ENCODE data around the gene TMC6. TPM values are rescaled to one million over a fixed set of nuclear protein-coding genes. Genes with fewer than 3 reads are reported as not detected.

TMC6 gene, protein sequence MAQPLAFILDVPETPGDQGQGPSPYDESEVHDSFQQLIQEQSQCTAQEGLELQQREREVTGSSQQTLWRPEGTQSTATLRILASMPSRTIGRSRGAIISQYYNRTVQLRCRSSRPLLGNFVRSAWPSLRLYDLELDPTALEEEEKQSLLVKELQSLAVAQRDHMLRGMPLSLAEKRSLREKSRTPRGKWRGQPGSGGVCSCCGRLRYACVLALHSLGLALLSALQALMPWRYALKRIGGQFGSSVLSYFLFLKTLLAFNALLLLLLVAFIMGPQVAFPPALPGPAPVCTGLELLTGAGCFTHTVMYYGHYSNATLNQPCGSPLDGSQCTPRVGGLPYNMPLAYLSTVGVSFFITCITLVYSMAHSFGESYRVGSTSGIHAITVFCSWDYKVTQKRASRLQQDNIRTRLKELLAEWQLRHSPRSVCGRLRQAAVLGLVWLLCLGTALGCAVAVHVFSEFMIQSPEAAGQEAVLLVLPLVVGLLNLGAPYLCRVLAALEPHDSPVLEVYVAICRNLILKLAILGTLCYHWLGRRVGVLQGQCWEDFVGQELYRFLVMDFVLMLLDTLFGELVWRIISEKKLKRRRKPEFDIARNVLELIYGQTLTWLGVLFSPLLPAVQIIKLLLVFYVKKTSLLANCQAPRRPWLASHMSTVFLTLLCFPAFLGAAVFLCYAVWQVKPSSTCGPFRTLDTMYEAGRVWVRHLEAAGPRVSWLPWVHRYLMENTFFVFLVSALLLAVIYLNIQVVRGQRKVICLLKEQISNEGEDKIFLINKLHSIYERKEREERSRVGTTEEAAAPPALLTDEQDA
- polyA plus RNA-seq: 20.1 to 50.0 TPM (median 20.4 TPM) in 3 replicates
- 17.5 TPM for polyA plus RNA-seq (2011; ENCODE audit: low read depth)
- polyA plus RNA-seq (2011; cell fraction: cytosol; rRNA removed): 11.0 and 25.5 TPM in 2 replicates
- 73.2 and 118 TPM in 2 replicates for polyA plus RNA-seq (2011; cell fraction: nucleus; rRNA removed)
- 36.3 and 44.3 TPM in 2 replicates for polyA plus RNA-seq (2012; ENCODE audit: low replicate concordance)
- polyA minus RNA-seq: 19.6 to 37.4 TPM (median 34.6 TPM) in 3 replicates
- 53.3 TPM for polyA minus RNA-seq (2011; cell fraction: cytosol; rRNA and poly(A)+ RNA removed)
- 65.0 and 76.0 TPM in 2 replicates for polyA minus RNA-seq (2011; cell fraction: nucleus; rRNA and poly(A)+ RNA removed)

DNA sequence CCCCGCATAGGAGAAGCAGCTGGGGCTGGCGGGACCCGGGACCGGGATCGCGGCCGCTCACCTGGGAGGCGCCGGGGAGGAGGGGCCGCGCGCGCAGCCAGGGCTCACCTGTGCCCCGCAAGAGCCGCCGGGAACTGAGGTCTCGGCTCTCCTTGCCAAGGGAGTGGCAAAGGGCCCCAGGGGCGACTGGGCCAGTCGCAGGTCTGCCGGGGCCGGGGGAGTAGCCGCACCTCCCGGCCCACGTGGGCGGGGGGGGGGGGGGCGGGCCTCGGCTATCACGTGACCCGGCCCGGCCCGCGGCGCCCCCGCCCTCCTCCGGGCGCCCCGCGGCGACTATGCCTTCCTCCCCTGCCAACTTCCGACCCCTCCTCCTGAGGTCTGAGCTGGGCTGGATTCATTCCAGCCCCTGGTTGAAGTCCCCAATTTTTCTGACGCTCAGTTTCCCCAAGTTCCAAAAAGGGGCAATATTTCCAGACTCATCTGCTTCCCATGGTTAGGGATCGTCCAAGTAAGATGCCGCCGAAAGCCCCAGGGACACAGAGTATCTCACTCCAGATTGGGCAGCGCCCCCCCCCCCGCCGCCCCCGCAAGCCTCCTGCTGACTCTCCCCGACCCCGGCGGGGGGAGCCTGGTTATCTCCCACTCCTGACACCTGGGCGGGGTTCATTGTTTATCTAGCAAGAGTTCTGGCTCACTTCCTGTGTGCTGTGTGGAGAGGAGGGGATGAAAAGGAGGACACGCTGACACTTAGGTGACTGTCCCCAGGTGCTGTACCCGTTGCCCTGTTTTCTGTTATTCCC lies at the start of gene TMC6:
TSS of gene TMC6 (minus strand) at position 205 of the 800 bp plus-strand sequence. CDS start 1,923 bp downstream, outside the sequence.
- H3K4me1 ChIP-seq (ENCODE audit: control insufficient read depth, extremely low read depth, insufficient read depth, low read length): peaks cover 16% of the 10 kb centered on the region
- peaks cover 20% of the 10 kb centered on the region for H3K27me3 ChIP-seq (ENCODE audit: control insufficient read depth, extremely low read depth, insufficient read depth, low read length)
- H3K79me2 ChIP-seq (ENCODE audit: control insufficient read depth, insufficient read depth, low read length): peaks cover 4% of the 10 kb centered on the region
- H4K20me1 ChIP-seq (ENCODE audit: control insufficient read depth, extremely low read depth, insufficient read depth, low read length): no peaks in the 10 kb centered on the region
- DNase-seq (ENCODE audit: low read depth, low spot score): no peak
- peak within 1 kb of the TSS; percentile 47 for H3K27ac ChIP-seq (ENCODE audit: control insufficient read depth, insufficient read depth, low read length)
- peak within 1 kb of the TSS; percentile 84 for H3K9ac ChIP-seq (ENCODE audit: control insufficient read depth, extremely low read depth, insufficient read depth, low read length)
- no peaks in the 10 kb centered on the region for H3K9me3 ChIP-seq (ENCODE audit: control insufficient read depth, low read depth, low read length)
- peaks cover 3 to 8% of the 10 kb centered on the region in 2 experiments for H3K36me3 ChIP-seq (ENCODE audit: control insufficient read depth in 2 of 2, extremely low read depth in 1 of 2, insufficient read depth in 2 of 2, low read length in 2 of 2)
- peak within 1 kb of the TSS; percentile 85 for H3K4me2 ChIP-seq (ENCODE audit: control insufficient read depth, extremely low read depth, insufficient read depth, low read depth, low read length)
- no peak for TF ChIP-seq EZH2 (IDR thresholded peaks at IDR 0.05; ENCODE audit: low read length)
- TF ChIP-seq, protein P1, sequence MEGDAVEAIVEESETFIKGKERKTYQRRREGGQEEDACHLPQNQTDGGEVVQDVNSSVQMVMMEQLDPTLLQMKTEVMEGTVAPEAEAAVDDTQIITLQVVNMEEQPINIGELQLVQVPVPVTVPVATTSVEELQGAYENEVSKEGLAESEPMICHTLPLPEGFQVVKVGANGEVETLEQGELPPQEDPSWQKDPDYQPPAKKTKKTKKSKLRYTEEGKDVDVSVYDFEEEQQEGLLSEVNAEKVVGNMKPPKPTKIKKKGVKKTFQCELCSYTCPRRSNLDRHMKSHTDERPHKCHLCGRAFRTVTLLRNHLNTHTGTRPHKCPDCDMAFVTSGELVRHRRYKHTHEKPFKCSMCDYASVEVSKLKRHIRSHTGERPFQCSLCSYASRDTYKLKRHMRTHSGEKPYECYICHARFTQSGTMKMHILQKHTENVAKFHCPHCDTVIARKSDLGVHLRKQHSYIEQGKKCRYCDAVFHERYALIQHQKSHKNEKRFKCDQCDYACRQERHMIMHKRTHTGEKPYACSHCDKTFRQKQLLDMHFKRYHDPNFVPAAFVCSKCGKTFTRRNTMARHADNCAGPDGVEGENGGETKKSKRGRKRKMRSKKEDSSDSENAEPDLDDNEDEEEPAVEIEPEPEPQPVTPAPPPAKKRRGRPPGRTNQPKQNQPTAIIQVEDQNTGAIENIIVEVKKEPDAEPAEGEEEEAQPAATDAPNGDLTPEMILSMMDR (optimal IDR thresholded peaks at IDR 0.05 in 1 of 3, IDR thresholded peaks at IDR 0.05 in 1 of 3, conservative IDR thresholded peaks at IDR 0.05 in 1 of 3; ENCODE audit: extremely low read depth in 1 of 3, insufficient read depth in 2 of 3, low read length in 3 of 3): no peak
- no peak for FAIRE-seq
- dilution Hi-C loops (cut with MboI; ENCODE audit: extremely low pct_ligation_motif_present, low sequenced_read_pairs): no loop called here
- peak within 1 kb of the TSS; percentile 75 to 91 (median 83) for H3K4me3 ChIP-seq (ENCODE audit: control insufficient read depth in 2 of 3, extremely low read depth in 1 of 3, insufficient read depth in 2 of 3, low read depth in 1 of 3, low read length in 3 of 3)
- no peaks in the 10 kb centered on the region for H3K9me1 ChIP-seq (ENCODE audit: control insufficient read depth, extremely low read depth, insufficient read depth, low read length)
- H2AFZ ChIP-seq (ENCODE audit: control insufficient read depth, low read length): peak within 1 kb of the TSS; percentile 58

DNA sequence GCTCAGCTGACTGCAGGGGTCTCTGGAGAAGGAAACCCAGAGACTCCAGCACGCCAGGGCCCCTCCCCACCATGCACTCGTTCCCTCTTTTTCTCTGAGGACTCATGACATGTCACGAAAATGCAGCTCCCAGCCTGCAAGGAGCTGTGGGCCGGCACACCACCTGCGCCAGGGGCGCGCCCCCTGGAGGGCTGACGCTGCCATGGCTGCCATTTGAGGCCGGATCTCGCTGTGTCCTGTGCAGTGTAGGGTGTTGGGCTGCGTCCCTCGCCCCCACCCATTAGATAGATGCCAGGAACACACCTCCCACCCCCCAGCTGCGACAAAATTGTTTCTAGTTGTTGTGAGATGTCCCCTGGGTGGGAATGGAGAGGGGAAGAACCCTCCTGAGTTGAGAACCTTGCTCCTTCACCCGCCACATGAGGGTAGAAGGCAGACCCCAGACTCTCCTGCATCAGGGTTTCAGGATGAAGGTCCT lies 48.0 kb upstream of the TMC6 start:
- H3K4me1 ChIP-seq (ENCODE audit: control insufficient read depth, extremely low read depth, insufficient read depth, low read length): peaks cover 13% of the 10 kb centered on the region
- FAIRE-seq: no peak

More for the DNA sequence above, 48.0 kb upstream of the TMC6 start:
- Histone ChIP-seq H3K9ac (ENCODE audit: control insufficient read depth, extremely low read depth, insufficient read depth, low read length) (no peak overlapping the region), H3K9me3 (ENCODE audit: control insufficient read depth, low read depth, low read length) (no peaks in the 10 kb centered on the region), H3K27ac (ENCODE audit: control insufficient read depth, insufficient read depth, low read length) (no peak overlapping the region), H3K79me2 (ENCODE audit: control insufficient read depth, insufficient read depth, low read length) (no peaks in the 10 kb centered on the region), H2AFZ (ENCODE audit: control insufficient read depth, low read length) (no peak overlapping the region), H3K4me3 (ENCODE audit: control insufficient read depth in 2 of 3, extremely low read depth in 1 of 3, insufficient read depth in 2 of 3, low read depth in 1 of 3, low read length in 3 of 3) (no peak overlapping the region), H3K36me3 (ENCODE audit: control insufficient read depth in 2 of 2, extremely low read depth in 1 of 2, insufficient read depth in 2 of 2, low read length in 2 of 2) (peaks cover 13 to 32% of the 10 kb centered on the region in 2 experiments), H3K9me1 (ENCODE audit: control insufficient read depth, extremely low read depth, insufficient read depth, low read length) (no peaks in the 10 kb centered on the region), H3K27me3 (ENCODE audit: control insufficient read depth, extremely low read depth, insufficient read depth, low read length) (no peaks in the 10 kb centered on the region), H3K4me2 (ENCODE audit: control insufficient read depth, extremely low read depth, insufficient read depth, low read depth, low read length) (no peak overlapping the region), H4K20me1 (ENCODE audit: control insufficient read depth, extremely low read depth, insufficient read depth, low read length) (no peaks in the 10 kb centered on the region)
- DNase-seq (ENCODE audit: low read depth, low spot score): no peak
- dilution Hi-C loops (cut with MboI; ENCODE audit: extremely low pct_ligation_motif_present, low sequenced_read_pairs): no loop called here
- TF ChIP-seq, protein P1 (optimal IDR thresholded peaks at IDR 0.05 in 1 of 3, IDR thresholded peaks at IDR 0.05 in 1 of 3, conservative IDR thresholded peaks at IDR 0.05 in 1 of 3; ENCODE audit: extremely low read depth in 1 of 3, insufficient read depth in 2 of 3, low read length in 3 of 3): peak; percentile 91 to 99 (median 99)
- TF ChIP-seq EZH2 (IDR thresholded peaks at IDR 0.05; ENCODE audit: low read length): no peak

Data from keratinocyte (primary cell).